CD4-positive, alpha-beta T cell (primary cell): ENCODE data around the gene CDC20. TPM values are rescaled to one million over a fixed set of nuclear protein-coding genes. Genes with fewer than 3 reads are reported as not detected.

Experiments
- ATAC-seq: fragments of 200-7000 bp; cut with Tn5 transposase; one replicate; pipeline ENCODE4 v1.10.0; 2022; ENCODE audit warnings: mild to moderate bottlenecking; ENCODE audit not compliant: poor library complexity
- CTCF ChIA-PET: fragments of 350-600 bp; sonication (Branson Sonifier 250); formaldehyde crosslinking; loops from one replicate; lab custom pipeline; 2021; ENCODE audit warnings: antibody characterized with exemption, inconsistent platforms; lab: Charles Lee
- POLR2A ChIA-PET: fragments of 350-600 bp; sonication (Branson Sonifier 250); formaldehyde crosslinking; loops from one replicate; lab custom pipeline; 2021; ENCODE audit warnings: antibody characterized with exemption, inconsistent platforms; lab: Charles Lee
- DNase-seq, 14 experiments: peaks; one replicate each; pipeline ENCODE4 v3.0.0-alpha.2; 2013 to 2020; ENCODE audit warnings: mixed read lengths in 2 of 14
- H3K27ac ChIP-seq, 2 donors: one replicate each; pipeline versions ENCODE4 v1.5.1 to v1.7.0; 2013; ENCODE audit warnings: low read length in 2 of 2, low read depth in 1 of 2, mild to moderate bottlenecking in 1 of 2
- H3K27me3 ChIP-seq, 2 experiments: 1 replicate in 1 of 2; 2 replicates in 1 of 2; pipeline versions ENCODE4 v1.6.1 to v1.7.0; 2013; ENCODE audit warnings: low read length in 2 of 2, control low read depth in 1 of 2, mild to moderate bottlenecking in 1 of 2, moderate library complexity in 1 of 2; ENCODE audit not compliant: insufficient read depth in 2 of 2, control insufficient read depth in 1 of 2
- H3K36me3 ChIP-seq: one replicate; pipeline ENCODE4 v1.6.1; 2013; ENCODE audit warnings: low read length, control low read depth; ENCODE audit not compliant: insufficient read depth
- H3K4me1 ChIP-seq: one replicate; pipeline ENCODE4 v1.6.1; 2013; ENCODE audit warnings: low read length, control low read depth; ENCODE audit not compliant: insufficient read depth
- H3K4me3 ChIP-seq: one replicate; pipeline ENCODE4 v1.5.1; 2013; ENCODE audit warnings: mild to moderate bottlenecking, low read length, moderate library complexity
- H3K9me3 ChIP-seq, 2 experiments: 1 replicate in 1 of 2; 2 replicates in 1 of 2; pipeline versions ENCODE4 v1.6.1 to v1.7.0; 2013; ENCODE audit warnings: low read length in 2 of 2, mild to moderate bottlenecking in 2 of 2, control low read depth in 1 of 2, moderate library complexity in 1 of 2; ENCODE audit not compliant: control insufficient read depth in 1 of 2, insufficient read depth in 1 of 2
- H3K27ac Mint-ChIP-seq: one replicate; pipeline ENCODE4 v1.8.0; 2020; ENCODE audit warnings: mixed read lengths
- H3K27me3 Mint-ChIP-seq: one replicate; pipeline ENCODE4 v1.8.0; 2021; ENCODE audit warnings: mixed read lengths
- H3K36me3 Mint-ChIP-seq: one replicate; pipeline ENCODE4 v1.8.0; 2021; ENCODE audit warnings: low read depth, mixed read lengths
- H3K4me1 Mint-ChIP-seq: one replicate; pipeline ENCODE4 v1.8.0; 2021; ENCODE audit warnings: low read depth, mixed read lengths
- H3K4me3 Mint-ChIP-seq: one replicate; pipeline ENCODE4 v1.8.0; 2020; ENCODE audit warnings: mild to moderate bottlenecking, mixed read lengths
- H3K9me3 Mint-ChIP-seq: one replicate; pipeline ENCODE4 v1.8.0; 2020; ENCODE audit warnings: mixed read lengths
- intact Hi-C, 2 experiments: fragments of 100-400 bp; cut with DNase I in 1 of 2; cut with micrococcal nuclease in 1 of 2; formaldehyde crosslinking; loops; one replicate each; pipeline versions ENCODE4 v1.15.1 to v1.9.0; 2023 to 2025; cut with DNase I, micrococcal nuclease
- total RNA-seq, 174 experiments: library from RNA in 2 of 174; stranded (reverse) in 2 of 174; gene quantifications; one replicate each; pipeline ENCODE4 v1.2.3 and lab custom pipeline; 2021 to 2026
- TF ChIP-seq, protein P1 (sequence below): fragments of 200-600 bp; IDR thresholded peaks from one replicate; pipeline ENCODE4 v1.8.0; 2022; ENCODE audit warnings: antibody characterized with exemption, mild to moderate bottlenecking

CDC20 gene
- total RNA-seq, 2 experiments from 2014 or later = 1.1 to 1.8 TPM

DNA sequence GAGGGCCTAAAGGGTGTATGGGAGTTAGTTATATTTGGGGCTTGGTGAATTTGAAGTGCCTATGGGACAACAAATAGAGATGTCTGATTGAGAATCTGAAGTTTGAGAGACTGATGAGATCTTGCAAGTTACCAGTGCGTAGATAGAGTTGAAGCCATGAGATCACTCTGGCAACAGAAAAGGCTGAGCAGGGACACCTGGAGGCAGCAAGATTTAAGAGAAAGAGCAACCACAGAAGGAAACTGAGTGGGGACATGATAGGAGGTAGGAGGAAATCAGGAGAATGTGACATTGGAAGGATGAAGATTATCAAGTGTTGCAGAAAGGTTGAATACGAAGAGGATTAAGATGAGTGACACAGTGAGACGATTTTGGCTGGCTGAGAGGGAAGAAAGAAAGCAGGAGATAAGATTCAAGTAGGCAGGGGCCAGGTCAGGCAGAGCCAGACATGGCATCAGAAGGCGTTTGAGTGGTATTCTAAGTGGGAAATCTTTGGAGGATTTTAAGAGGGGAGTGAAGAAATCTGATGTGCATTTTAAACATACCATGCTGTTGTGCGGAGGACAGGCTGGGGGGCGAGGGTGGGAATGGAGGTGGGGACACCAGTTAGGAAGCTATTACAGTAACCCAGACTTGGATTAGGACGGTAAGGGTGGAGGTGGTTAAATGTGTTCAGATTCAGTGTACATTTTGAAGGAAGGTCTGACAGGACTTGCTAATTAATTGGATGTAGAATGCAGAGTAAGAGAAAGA, 24.2 kb upstream of the CDC20 start:
- Histone ChIP-seq H3K4me1 (no peaks in the 10 kb centered on the region), H3K27ac (no peak overlapping the region), H3K27me3 (no peaks in the 10 kb centered on the region), H3K4me3 (no peak overlapping the region), H3K36me3 (no peaks in the 10 kb centered on the region), H3K9me3 (no peaks in the 10 kb centered on the region)
- TF ChIP-seq, protein P1, sequence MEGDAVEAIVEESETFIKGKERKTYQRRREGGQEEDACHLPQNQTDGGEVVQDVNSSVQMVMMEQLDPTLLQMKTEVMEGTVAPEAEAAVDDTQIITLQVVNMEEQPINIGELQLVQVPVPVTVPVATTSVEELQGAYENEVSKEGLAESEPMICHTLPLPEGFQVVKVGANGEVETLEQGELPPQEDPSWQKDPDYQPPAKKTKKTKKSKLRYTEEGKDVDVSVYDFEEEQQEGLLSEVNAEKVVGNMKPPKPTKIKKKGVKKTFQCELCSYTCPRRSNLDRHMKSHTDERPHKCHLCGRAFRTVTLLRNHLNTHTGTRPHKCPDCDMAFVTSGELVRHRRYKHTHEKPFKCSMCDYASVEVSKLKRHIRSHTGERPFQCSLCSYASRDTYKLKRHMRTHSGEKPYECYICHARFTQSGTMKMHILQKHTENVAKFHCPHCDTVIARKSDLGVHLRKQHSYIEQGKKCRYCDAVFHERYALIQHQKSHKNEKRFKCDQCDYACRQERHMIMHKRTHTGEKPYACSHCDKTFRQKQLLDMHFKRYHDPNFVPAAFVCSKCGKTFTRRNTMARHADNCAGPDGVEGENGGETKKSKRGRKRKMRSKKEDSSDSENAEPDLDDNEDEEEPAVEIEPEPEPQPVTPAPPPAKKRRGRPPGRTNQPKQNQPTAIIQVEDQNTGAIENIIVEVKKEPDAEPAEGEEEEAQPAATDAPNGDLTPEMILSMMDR = no peak
- Mint-ChIP-seq H3K27me3 (no peaks in the 10 kb centered on the region), H3K9me3 (no peaks in the 10 kb centered on the region), H3K27ac (no peak overlapping the region), H3K4me3 (no peak overlapping the region), H3K4me1 (peaks cover 13% of the 10 kb centered on the region), H3K36me3 (no peaks in the 10 kb centered on the region)
- ChIA-PET CTCF (no interaction called here), POLR2A (no interaction called here)
- no peak for DNase-seq
- intact Hi-C loops = no loop called here
- ATAC-seq = no peak

DNA sequence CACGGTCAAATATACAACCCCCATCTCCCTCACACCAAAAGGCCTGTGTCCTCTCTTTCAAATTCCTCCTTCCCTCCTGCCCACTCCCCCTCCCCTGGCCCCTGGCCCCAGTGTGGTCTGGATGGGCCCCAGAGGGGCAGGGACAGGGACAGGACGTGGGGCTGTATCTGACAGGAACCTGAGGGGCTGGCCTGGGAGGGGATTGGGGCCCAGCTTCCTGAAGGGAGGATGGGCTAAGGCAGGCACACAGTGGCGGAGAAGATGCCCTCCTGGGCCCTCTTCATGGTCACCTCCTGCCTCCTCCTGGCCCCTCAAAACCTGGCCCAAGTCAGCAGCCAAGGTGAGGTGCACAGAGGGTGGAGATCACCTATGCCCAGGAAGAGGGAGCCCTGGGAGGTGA, 21.2 kb upstream of the CDC20 start, which contains the start of gene MPL:
MPL (plus strand) TSS at position 231 of the 400 bp plus-strand sequence; CDS start at position 262, 31 bp downstream.
- Mint-ChIP-seq H3K27me3 (no peaks in the 10 kb centered on the region), H3K4me1 (no peaks in the 10 kb centered on the region), H3K4me3 (no peak within 1 kb of the TSS), H3K27ac (no peak within 1 kb of the TSS), H3K9me3 (no peaks in the 10 kb centered on the region), H3K36me3 (no peaks in the 10 kb centered on the region)
- intact Hi-C loops = no loop called here
- ChIA-PET POLR2A (interaction anchor here (1.1 kb wide), 1 partner anchor 10 kb away, joined by 3 read pairs; no protein-coding TSS in a partner anchor), CTCF (no interaction called here)
- Histone ChIP-seq H3K4me1 (no peaks in the 10 kb centered on the region), H3K4me3 (no peak within 1 kb of the TSS), H3K27ac (no peak within 1 kb of the TSS), H3K36me3 (no peaks in the 10 kb centered on the region), H3K27me3 (no peaks in the 10 kb centered on the region), H3K9me3 (no peaks in the 10 kb centered on the region)
- DNase-seq = no peak
- ATAC-seq = no peak
- TF ChIP-seq, protein P1 = no peak

DNA sequence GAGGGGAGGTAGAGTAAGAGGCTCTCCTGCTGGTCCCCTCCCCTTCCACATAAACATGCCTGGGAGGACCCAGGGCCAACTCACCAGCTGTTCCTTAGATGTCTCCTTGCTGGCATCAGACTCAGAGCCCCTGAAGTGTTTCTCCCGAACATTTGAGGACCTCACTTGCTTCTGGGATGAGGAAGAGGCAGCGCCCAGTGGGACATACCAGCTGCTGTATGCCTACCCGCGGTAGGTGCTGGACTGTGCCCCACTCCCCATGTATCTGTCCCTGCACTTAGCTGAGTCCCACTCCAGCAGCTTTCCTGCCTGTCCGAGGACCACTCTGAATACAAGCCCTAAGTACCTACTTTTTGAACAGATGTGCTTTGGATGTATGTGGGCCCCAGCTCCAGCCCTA, 20.8 kb upstream of the CDC20 start:
- POLR2A ChIA-PET = interaction anchor here (1.1 kb wide), 1 partner anchor 9 kb away, joined by 3 read pairs; no protein-coding TSS in a partner anchor
- no peak for ATAC-seq
- H3K27ac Mint-ChIP-seq = no peak overlapping the region

More for the DNA sequence above, 20.8 kb upstream of the CDC20 start:
- no peaks in the 10 kb centered on the region for H3K27me3 Mint-ChIP-seq
- DNase-seq = no peak
- H3K9me3 ChIP-seq = no peaks in the 10 kb centered on the region
- H3K4me3 Mint-ChIP-seq = no peak overlapping the region
- no peak overlapping the region for H3K27ac ChIP-seq
- intact Hi-C loops = no loop called here
- no peaks in the 10 kb centered on the region for H3K9me3 Mint-ChIP-seq
- H3K4me1 ChIP-seq = no peaks in the 10 kb centered on the region
- CTCF ChIA-PET = no interaction called here
- TF ChIP-seq, protein P1 = no peak
- no peak overlapping the region for H3K4me3 ChIP-seq
- H3K36me3 Mint-ChIP-seq = no peaks in the 10 kb centered on the region
- no peaks in the 10 kb centered on the region for H3K27me3 ChIP-seq
- no peaks in the 10 kb centered on the region for H3K4me1 Mint-ChIP-seq
- no peaks in the 10 kb centered on the region for H3K36me3 ChIP-seq
